CD14-positive monocyte (primary cell): Measurements from ENCODE around the gene PEX10. TPM values are rescaled to one million over a fixed set of nuclear protein-coding genes. Genes with fewer than 3 reads are reported as not detected.

Experiments used
- DNase-seq, 3 donors: peaks; one replicate each; pipeline ENCODE4 v3.0.0-alpha.2; 2011 to 2022
- H2AFZ ChIP-seq: 2 replicates; pipeline ENCODE4 v1.6.0; 2012; ENCODE audit warnings: mild to moderate bottlenecking, low read depth, low read length, inconsistent platforms; ENCODE audit not compliant: insufficient read depth, poor library complexity, severe bottlenecking
- H3K27ac ChIP-seq, 2 donors: 1 replicate in 1 of 2; 2 replicates in 1 of 2; pipeline ENCODE4 v1.5.1; 2012 to 2013; ENCODE audit warnings: low read length in 2 of 2, control low read depth in 1 of 2, inconsistent platforms in 1 of 2, low read depth in 1 of 2, mild to moderate bottlenecking in 1 of 2
- H3K27me3 ChIP-seq, 2 donors: one replicate each; pipeline versions ENCODE4 v1.6.0 to v1.6.1; 2011 to 2013; ENCODE audit warnings: low read length in 2 of 2; ENCODE audit not compliant: control insufficient read depth in 2 of 2, insufficient read depth in 2 of 2
- H3K36me3 ChIP-seq, 2 donors: replicated peaks in 1 of 2; 1 replicate in 1 of 2; 2 replicates in 1 of 2; pipeline versions ENCODE4 v1.5.1 to v1.6.1; 2012 to 2013; ENCODE audit warnings: low read length in 2 of 2, control low read depth in 1 of 2, inconsistent platforms in 1 of 2, mild to moderate bottlenecking in 1 of 2; ENCODE audit not compliant: insufficient read depth in 2 of 2, control insufficient read depth in 1 of 2
- H3K4me1 ChIP-seq, 2 donors: 1 replicate in 1 of 2; 2 replicates in 1 of 2; pipeline versions ENCODE4 v1.5.1 to v1.6.1; 2012 to 2013; ENCODE audit warnings: low read length in 2 of 2, control low read depth in 1 of 2, inconsistent platforms in 1 of 2, mild to moderate bottlenecking in 1 of 2, moderate library complexity in 1 of 2; ENCODE audit not compliant: insufficient read depth in 2 of 2, control insufficient read depth in 1 of 2
- H3K4me2 ChIP-seq: replicated peaks from 2 replicates; pipeline ENCODE3; 2012; ENCODE audit warnings: low read length, moderate library complexity, mild to moderate bottlenecking; ENCODE audit not compliant: poor library complexity, severe bottlenecking; ENCODE audit errors: extremely low read depth
- H3K4me3 ChIP-seq, 3 experiments: fragments of 200-600 bp in 1 of 3; sonication (generic) in 1 of 3; replicated peaks in 1 of 3; 1 replicate in 2 of 3; 2 replicates in 1 of 3; pipeline ENCODE4 v1.5.1; 2011 to 2013; ENCODE audit warnings: low read length in 3 of 3, mild to moderate bottlenecking in 3 of 3, control low read depth in 2 of 3, low read depth in 2 of 3, inconsistent platforms in 1 of 3, moderate library complexity in 1 of 3
- H3K79me2 ChIP-seq: 2 replicates; pipeline ENCODE4 v1.6.0; 2012; ENCODE audit warnings: mild to moderate bottlenecking, control low read depth, inconsistent platforms, low read length, moderate library complexity; ENCODE audit not compliant: insufficient read depth
- H3K9ac ChIP-seq: 2 replicates; pipeline ENCODE4 v1.6.0; 2017; ENCODE audit warnings: low read length, mild to moderate bottlenecking; ENCODE audit not compliant: insufficient read depth, poor library complexity, severe bottlenecking
- H3K9me3 ChIP-seq, 2 donors: replicated peaks in 1 of 2; 1 replicate in 1 of 2; 2 replicates in 1 of 2; pipeline versions ENCODE4 v1.5.1 to v1.6.1; 2012 to 2013; ENCODE audit warnings: low read length in 2 of 2, control low read depth in 1 of 2; ENCODE audit not compliant: control insufficient read depth in 1 of 2, insufficient read depth in 1 of 2
- H4K20me1 ChIP-seq: 2 replicates; pipeline ENCODE4 v1.6.0; 2012; ENCODE audit warnings: mild to moderate bottlenecking, low read length, control low read depth, moderate library complexity; ENCODE audit not compliant: insufficient read depth
- H3K27ac Mint-ChIP-seq, 7 donors: one replicate each; pipeline ENCODE4 v1.8.0; 2020; ENCODE audit warnings: mild to moderate bottlenecking in 7 of 7, mixed read lengths in 7 of 7, moderate library complexity in 6 of 7, inconsistent platforms in 2 of 7
- H3K27me3 Mint-ChIP-seq, 3 donors: one replicate each; pipeline ENCODE4 v1.8.0; 2021 to 2022; ENCODE audit warnings: low read depth in 3 of 3, mild to moderate bottlenecking in 3 of 3, mixed read lengths in 3 of 3, moderate library complexity in 3 of 3, inconsistent platforms in 1 of 3
- H3K36me3 Mint-ChIP-seq, 2 donors: one replicate each; pipeline ENCODE4 v1.8.0; 2020; ENCODE audit warnings: mixed read lengths in 2 of 2, inconsistent platforms in 1 of 2, mild to moderate bottlenecking in 1 of 2
- H3K4me1 Mint-ChIP-seq: one replicate; pipeline ENCODE4 v1.8.0; 2020; ENCODE audit warnings: mild to moderate bottlenecking, mixed read lengths
- H3K4me3 Mint-ChIP-seq, 2 donors: one replicate each; pipeline ENCODE4 v1.8.0; 2020; ENCODE audit warnings: mild to moderate bottlenecking in 2 of 2, mixed read lengths in 2 of 2, moderate library complexity in 1 of 2
- H3K9me3 Mint-ChIP-seq, 7 donors: one replicate each; pipeline ENCODE4 v1.8.0; 2020 to 2022; ENCODE audit warnings: mixed read lengths in 7 of 7, mild to moderate bottlenecking in 6 of 7, moderate library complexity in 6 of 7, inconsistent platforms in 2 of 7
- WGBS: methylation state at CpG from one replicate; pipeline ENCODE4 v1.1.5; 2013; ENCODE audit warnings: missing lambda C conversion rate; ENCODE audit not compliant: insufficient coverage; 5-methylcytosine and 5-hydroxymethylcytosine counted together
- intact Hi-C, 2 donors: fragments of 100-400 bp; cut with micrococcal nuclease; formaldehyde crosslinking; loops; one replicate each; pipeline versions ENCODE4 v1.15.0 to v1.15.1; 2023
- polyA plus RNA-seq, 3 donors: library from polyadenylated mRNA; depleted of rRNA in 1 of 3; unstranded in 2 of 3; stranded (reverse) in 1 of 3; fragments of 300-500 nt in 2 of 3; fragments of >200 nt in 1 of 3; fragmentation: Illumina TruSeq in 2 of 3; gene quantifications; 1 replicate in 2 of 3; 2 replicates in 1 of 3; pipeline ENCODE4 v1.2.3, GENCODE V29; 2012 to 2021
- TF ChIP-seq, protein P1 (sequence below): fragments of 200-600 bp; IDR thresholded peaks from one replicate; pipeline ENCODE4 v1.8.0; 2022; ENCODE audit warnings: antibody characterized with exemption, mild to moderate bottlenecking

The PEX10 gene
- polyA plus RNA-seq, 3 donors, result 7.0 to 10.5 (median 8.2) TPM

DNA sequence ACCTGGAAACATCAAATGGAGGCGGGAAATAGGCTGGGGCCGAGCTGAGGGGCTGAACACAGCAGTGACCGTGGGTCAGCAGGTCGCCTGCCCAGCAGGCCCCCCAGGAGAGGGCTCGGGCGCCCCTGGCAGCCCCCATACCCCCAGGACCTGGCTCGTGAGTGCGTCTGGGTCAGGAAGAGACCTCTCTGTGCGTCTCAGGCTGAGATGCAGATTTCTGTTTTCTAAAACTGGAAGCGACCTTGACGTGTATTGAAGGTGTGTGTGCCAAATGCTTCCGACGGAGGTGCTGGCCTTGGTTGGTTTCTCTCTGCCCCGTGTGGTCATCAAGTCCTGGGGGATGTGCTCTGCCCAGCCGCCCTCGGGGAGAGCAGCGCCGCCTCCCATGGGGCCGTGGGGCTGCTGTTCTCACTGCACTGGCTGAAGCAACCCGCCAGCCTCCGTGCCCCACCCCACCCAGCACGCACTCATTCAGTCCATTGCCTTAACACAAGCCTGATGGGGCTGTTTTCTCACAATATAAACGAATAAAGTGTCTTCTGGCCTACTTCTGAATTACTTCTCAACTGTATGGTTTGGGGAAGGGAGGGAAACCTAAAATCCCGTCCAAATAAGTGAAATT, 7.4 kb downstream of the PEX10 start:
- intact Hi-C loops, result no loop called here
- Histone ChIP-seq H3K9ac (no peak overlapping the region), H3K27ac (peak overlapping the region in 1 of 2 donors; percentile 26), H3K4me3 (no peak overlapping the region), H4K20me1 (peaks cover 46% of the 10 kb centered on the region), H3K27me3 (no peaks in the 10 kb centered on the region), H2AFZ (no peak overlapping the region), H3K79me2 (peaks cover 8% of the 10 kb centered on the region), H3K9me3 (no peaks in the 10 kb centered on the region), H3K36me3 (peaks cover 46 to 59% of the 10 kb centered on the region in 2 donors), H3K4me1 (no peaks in the 10 kb centered on the region), H3K4me2 (no peak overlapping the region)
- TF ChIP-seq, protein P1, sequence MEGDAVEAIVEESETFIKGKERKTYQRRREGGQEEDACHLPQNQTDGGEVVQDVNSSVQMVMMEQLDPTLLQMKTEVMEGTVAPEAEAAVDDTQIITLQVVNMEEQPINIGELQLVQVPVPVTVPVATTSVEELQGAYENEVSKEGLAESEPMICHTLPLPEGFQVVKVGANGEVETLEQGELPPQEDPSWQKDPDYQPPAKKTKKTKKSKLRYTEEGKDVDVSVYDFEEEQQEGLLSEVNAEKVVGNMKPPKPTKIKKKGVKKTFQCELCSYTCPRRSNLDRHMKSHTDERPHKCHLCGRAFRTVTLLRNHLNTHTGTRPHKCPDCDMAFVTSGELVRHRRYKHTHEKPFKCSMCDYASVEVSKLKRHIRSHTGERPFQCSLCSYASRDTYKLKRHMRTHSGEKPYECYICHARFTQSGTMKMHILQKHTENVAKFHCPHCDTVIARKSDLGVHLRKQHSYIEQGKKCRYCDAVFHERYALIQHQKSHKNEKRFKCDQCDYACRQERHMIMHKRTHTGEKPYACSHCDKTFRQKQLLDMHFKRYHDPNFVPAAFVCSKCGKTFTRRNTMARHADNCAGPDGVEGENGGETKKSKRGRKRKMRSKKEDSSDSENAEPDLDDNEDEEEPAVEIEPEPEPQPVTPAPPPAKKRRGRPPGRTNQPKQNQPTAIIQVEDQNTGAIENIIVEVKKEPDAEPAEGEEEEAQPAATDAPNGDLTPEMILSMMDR, result no peak
- peaks cover 56 to 79% of the 10 kb centered on the region in 2 donors for H3K36me3 Mint-ChIP-seq
- 95% methylated on average over 20 of the region's 24 CpGs for WGBS
- H3K9me3 Mint-ChIP-seq, result no peaks in the 10 kb centered on the region
- DNase-seq, result no peak
- no peaks in the 10 kb centered on the region for H3K27me3 Mint-ChIP-seq
- peak overlapping the region in 2 of 7 donors; percentile 23 to 63 for H3K27ac Mint-ChIP-seq
- no peak overlapping the region for H3K4me3 Mint-ChIP-seq
- no peaks in the 10 kb centered on the region for H3K4me1 Mint-ChIP-seq

DNA sequence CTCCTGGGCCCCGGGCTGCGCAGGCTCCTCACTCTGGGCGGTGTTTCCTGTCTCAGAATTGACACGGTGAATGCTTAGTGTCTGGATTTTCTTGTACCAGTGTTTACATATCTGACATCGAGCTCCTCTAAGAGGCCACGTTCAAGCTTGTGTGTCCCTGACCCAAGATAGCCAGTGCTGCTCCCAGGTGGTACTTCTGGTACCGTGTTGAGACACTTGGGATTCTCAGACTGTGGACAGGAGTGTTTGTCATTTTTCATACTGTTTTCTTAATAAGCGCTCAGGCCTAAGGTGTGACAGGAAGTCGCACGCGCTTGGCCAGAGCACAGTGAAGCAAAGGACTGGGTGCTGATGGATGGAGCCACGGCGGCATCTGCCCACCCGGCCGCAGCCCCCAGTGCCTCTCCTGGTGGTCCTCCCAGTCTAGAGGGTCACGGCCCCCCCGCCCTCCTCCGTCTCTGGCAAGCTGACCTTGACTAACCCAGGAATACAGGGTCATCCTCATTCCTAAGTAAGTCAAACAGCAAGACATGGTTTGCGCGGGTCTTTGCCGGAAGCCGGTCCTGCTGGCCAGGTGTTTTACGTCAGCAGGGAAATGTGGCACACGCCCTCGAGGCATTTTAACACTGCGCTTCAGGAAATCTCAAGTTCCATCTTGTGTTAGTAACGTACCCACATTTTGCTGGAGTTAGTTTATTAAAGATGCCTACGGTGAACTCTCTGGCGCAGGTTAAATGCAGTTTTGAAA, 8.0 kb downstream of the PEX10 start:
- H2AFZ ChIP-seq, result no peak overlapping the region
- TF ChIP-seq, protein P1, result no peak
- H3K27ac ChIP-seq, result no peak overlapping the region
- Mint-ChIP-seq H3K36me3 (peaks cover 59 to 84% of the 10 kb centered on the region in 2 donors), H3K9me3 (no peaks in the 10 kb centered on the region), H3K4me1 (no peaks in the 10 kb centered on the region), H3K4me3 (no peak overlapping the region), H3K27me3 (no peaks in the 10 kb centered on the region), H3K27ac (peak overlapping the region in 1 of 7 donors; percentile 37)
- no peak overlapping the region for H3K4me2 ChIP-seq
- no peaks in the 10 kb centered on the region for H3K27me3 ChIP-seq
- H3K79me2 ChIP-seq, result peaks cover 8% of the 10 kb centered on the region
- WGBS, result 93% methylated on average over 29 of the region's 29 CpGs
- DNase-seq, result no peak
- intact Hi-C loops, result no loop called here
- peaks cover 53% of the 10 kb centered on the region for H4K20me1 ChIP-seq
- H3K9ac ChIP-seq, result no peak overlapping the region
- H3K4me1 ChIP-seq, result no peaks in the 10 kb centered on the region
- H3K36me3 ChIP-seq, result peaks cover 53 to 66% of the 10 kb centered on the region in 2 donors
- no peak overlapping the region for H3K4me3 ChIP-seq
- no peaks in the 10 kb centered on the region for H3K9me3 ChIP-seq
